ENCODE results near the gene DNAJB6.

Gene DNAJB6

DNA sequence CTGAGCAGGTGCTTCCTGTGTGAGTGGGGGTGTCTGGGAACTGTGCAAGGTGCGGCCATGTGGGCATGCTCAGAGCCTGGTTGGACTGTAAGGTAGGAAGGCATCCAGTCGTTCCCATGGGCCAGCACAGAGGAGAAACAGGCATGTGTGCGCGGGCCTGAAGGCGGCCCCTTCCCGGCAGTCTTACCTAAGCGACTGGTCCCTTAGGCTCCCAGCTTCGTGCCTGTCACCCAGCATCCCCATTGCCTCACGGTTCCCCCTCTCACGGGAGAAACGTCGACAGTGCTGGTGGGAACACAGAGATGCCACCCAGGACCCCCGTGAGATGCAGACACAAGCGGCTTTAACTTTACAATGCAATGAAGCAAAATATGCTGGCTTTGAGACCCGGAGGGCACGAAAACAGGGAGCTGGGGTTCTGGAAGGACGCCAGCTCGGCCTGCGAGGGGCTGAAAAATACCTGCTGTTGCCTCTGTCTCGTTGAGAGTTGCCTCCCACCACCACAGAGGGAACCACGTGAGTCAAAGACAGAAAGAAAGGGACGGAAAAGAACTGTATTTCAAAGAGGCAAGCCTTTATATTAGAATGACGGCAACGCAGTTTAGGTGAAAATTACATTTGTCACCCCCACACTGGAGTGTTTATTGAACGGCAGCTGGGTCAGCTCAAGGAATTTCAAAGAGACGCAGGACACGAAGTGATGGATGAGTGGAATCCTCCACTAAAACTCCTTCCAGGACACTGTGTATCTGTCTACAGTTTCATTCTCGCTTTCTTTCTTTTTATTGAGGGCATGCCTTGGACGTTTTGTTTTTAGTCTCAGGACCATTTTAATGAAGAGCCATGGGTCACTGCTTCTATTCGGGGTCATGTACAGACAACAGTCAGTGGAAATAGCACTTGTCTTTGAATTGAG, 128.4 kb downstream of the DNAJB6 start:
- no peak for TF ChIP-seq SIN3A (IDR thresholded peaks at IDR 0.05; ENCODE audit: borderline replicate concordance, insufficient read depth, low read length)
- TF ChIP-seq FOXP2 (optimal IDR thresholded peaks at IDR 0.05; ENCODE audit: borderline replicate concordance, extremely low read depth, extremely low read length, insufficient read depth) = no peak
- TF ChIP-seq, protein P1, sequence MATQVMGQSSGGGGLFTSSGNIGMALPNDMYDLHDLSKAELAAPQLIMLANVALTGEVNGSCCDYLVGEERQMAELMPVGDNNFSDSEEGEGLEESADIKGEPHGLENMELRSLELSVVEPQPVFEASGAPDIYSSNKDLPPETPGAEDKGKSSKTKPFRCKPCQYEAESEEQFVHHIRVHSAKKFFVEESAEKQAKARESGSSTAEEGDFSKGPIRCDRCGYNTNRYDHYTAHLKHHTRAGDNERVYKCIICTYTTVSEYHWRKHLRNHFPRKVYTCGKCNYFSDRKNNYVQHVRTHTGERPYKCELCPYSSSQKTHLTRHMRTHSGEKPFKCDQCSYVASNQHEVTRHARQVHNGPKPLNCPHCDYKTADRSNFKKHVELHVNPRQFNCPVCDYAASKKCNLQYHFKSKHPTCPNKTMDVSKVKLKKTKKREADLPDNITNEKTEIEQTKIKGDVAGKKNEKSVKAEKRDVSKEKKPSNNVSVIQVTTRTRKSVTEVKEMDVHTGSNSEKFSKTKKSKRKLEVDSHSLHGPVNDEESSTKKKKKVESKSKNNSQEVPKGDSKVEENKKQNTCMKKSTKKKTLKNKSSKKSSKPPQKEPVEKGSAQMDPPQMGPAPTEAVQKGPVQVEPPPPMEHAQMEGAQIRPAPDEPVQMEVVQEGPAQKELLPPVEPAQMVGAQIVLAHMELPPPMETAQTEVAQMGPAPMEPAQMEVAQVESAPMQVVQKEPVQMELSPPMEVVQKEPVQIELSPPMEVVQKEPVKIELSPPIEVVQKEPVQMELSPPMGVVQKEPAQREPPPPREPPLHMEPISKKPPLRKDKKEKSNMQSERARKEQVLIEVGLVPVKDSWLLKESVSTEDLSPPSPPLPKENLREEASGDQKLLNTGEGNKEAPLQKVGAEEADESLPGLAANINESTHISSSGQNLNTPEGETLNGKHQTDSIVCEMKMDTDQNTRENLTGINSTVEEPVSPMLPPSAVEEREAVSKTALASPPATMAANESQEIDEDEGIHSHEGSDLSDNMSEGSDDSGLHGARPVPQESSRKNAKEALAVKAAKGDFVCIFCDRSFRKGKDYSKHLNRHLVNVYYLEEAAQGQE (IDR thresholded peaks at IDR 0.05; ENCODE audit: insufficient read depth in 1 of 2, low read depth in 2 of 2, low read length in 2 of 2) = no peak
- TF ChIP-seq TAF1 (IDR thresholded peaks at IDR 0.05; ENCODE audit: borderline replicate concordance, insufficient read depth, low read length) = no peak
- no peak for TF ChIP-seq POLR2AphosphoS5 (IDR thresholded peaks at IDR 0.05; ENCODE audit: low read depth, low read length)

DNA sequence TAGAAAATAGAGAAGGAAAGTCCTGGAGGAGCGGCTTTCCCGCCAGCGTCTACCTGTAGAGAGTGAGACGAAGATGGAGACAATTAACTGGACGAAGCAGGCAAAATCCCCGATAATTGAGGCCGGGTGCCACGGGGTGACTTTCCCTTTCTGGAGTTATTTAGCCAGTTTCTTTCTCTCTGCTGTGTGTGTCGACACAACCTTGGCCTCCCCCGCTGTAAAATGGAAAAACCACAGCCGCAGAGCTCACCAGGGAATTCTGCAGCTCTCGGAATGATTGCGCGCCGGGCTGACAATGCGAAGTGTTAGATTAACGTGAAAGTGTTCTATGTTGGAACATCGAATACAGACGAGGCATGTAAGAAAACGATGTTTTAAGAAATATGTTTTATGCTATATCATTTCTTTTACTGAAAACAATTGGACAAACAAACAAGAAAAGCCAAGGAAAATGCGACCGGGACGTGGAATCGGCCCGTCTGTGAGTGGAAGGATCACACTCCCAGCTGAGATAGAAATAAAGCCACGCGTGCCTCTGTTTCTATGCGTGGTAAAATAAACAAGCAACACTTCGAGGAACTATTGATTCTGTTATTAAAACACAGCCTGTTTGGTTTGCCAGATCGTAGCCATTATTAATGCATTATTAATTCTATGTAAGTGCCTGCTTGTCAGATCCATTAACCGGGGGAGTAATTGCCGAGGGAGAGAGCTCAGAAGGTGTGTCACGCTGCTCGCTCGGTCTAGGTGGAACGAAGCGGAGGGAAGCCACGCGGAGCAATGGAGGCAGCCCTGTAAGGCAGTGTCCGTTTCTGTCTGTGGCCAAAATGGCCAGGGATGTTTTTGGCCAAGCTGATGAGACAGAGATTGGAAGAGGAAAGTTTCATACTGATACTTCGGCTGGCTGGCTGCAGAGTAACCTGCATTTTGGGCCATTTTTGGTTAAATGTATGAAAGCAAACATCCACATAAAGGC, 129.4 kb downstream of the DNAJB6 start:
- TF ChIP-seq, protein P1 (IDR thresholded peaks at IDR 0.05; ENCODE audit: insufficient read depth in 1 of 2, low read depth in 2 of 2, low read length in 2 of 2) = no peak
- TF ChIP-seq SIN3A (IDR thresholded peaks at IDR 0.05; ENCODE audit: borderline replicate concordance, insufficient read depth, low read length) = no peak
- no peak for TF ChIP-seq POLR2AphosphoS5 (IDR thresholded peaks at IDR 0.05; ENCODE audit: low read depth, low read length)
- TF ChIP-seq FOXP2 (optimal IDR thresholded peaks at IDR 0.05; ENCODE audit: borderline replicate concordance, extremely low read depth, extremely low read length, insufficient read depth) = no peak

DNA sequence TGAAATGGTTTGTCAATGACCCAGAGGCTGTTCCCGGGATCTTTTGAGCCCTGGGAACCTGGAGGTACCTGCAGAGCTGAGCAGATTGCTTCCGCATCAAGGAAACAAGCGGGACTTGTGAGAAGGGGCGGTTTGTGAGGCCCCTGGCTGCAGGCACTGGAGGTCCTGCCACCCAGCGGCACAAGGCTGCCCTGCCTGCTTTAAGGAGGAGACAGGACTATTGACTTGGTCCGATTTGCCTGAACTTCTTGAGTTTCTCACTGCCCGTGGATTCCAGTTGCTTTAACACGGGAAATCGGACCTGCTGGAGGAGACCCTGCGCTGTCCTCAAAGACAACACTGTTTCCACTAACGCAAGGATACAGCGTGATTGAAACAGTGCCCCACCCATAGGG, 130.1 kb downstream of the DNAJB6 start:
- TF ChIP-seq FOXP2 (optimal IDR thresholded peaks at IDR 0.05; ENCODE audit: borderline replicate concordance, extremely low read depth, extremely low read length, insufficient read depth) (no peak), POLR2AphosphoS5 (IDR thresholded peaks at IDR 0.05; ENCODE audit: low read depth, low read length) (no peak), SIN3A (IDR thresholded peaks at IDR 0.05; ENCODE audit: borderline replicate concordance, insufficient read depth, low read length) (no peak), TAF1 (IDR thresholded peaks at IDR 0.05; ENCODE audit: borderline replicate concordance, insufficient read depth, low read length) (no peak)
- TF ChIP-seq, protein P1 (IDR thresholded peaks at IDR 0.05; ENCODE audit: insufficient read depth in 1 of 2, low read depth in 2 of 2, low read length in 2 of 2) = no peak
